Spleen (tissue), 11 donors: ENCODE measurements around the gene RPS27L. TPM values are rescaled to one million over a fixed set of nuclear protein-coding genes. Genes with fewer than 3 reads are reported as not detected.

Source experiments
- DNase-seq: peaks from one replicate; pipeline ENCODE4 v3.0.0-alpha.2; 2020
- H3K27ac ChIP-seq, 8 donors: fragments of 200-600 bp; sonication (generic) in 7 of 8; 1 replicate in 4 of 8; 2 replicates in 4 of 8; pipeline versions ENCODE4 v1.5.0 to v1.8.0; 2016 to 2021; ENCODE audit warnings: inconsistent platforms in 4 of 8, mild to moderate bottlenecking in 4 of 8, moderate library complexity in 1 of 8
- H3K27me3 ChIP-seq, 7 donors: fragments of 200-600 bp; sonication (generic) in 6 of 7; replicated peaks in 1 of 7; 1 replicate in 4 of 7; 2 replicates in 3 of 7; pipeline versions ENCODE4 v1.5.0 to v1.8.0; 2016 to 2021; ENCODE audit warnings: inconsistent platforms in 3 of 7, mild to moderate bottlenecking in 1 of 7
- H3K36me3 ChIP-seq, 6 donors: fragments of 200-600 bp; sonication (generic) in 5 of 6; 1 replicate in 4 of 6; 2 replicates in 2 of 6; pipeline versions ENCODE4 v1.5.0 to v1.8.0; 2016 to 2021; ENCODE audit warnings: inconsistent platforms in 2 of 6
- H3K4me1 ChIP-seq, 6 donors: fragments of 200-600 bp; sonication (generic) in 5 of 6; 1 replicate in 3 of 6; 2 replicates in 3 of 6; pipeline versions ENCODE4 v1.5.0 to v1.8.0; 2016 to 2021; ENCODE audit warnings: inconsistent platforms in 3 of 6
- H3K4me3 ChIP-seq, 8 donors: fragments of 200-600 bp; sonication (generic) in 7 of 8; 1 replicate in 4 of 8; 2 replicates in 4 of 8; pipeline versions ENCODE4 v1.5.0 to v1.8.0; 2016 to 2021; ENCODE audit warnings: inconsistent platforms in 4 of 8, mild to moderate bottlenecking in 4 of 8, moderate library complexity in 2 of 8
- H3K9me3 ChIP-seq, 8 donors: fragments of 200-600 bp; sonication (generic) in 7 of 8; 1 replicate in 4 of 8; 2 replicates in 4 of 8; pipeline versions ENCODE4 v1.5.0 to v1.8.0; 2016 to 2021; ENCODE audit warnings: inconsistent platforms in 4 of 8
- CTCF ChIP-seq, 11 experiments: fragments of 200-600 bp in 7 of 11; fragments of 450-650 bp in 4 of 11; sonication (generic) in 4 of 11; IDR thresholded peaks in 8 of 11; conservative IDR thresholded peaks in 3 of 11; 1 replicate in 7 of 11; 2 replicates in 4 of 11; pipeline versions ENCODE4 v1.4.0 to v1.8.0; 2016 to 2021; ENCODE audit warnings: antibody characterized with exemption in 11 of 11, inconsistent platforms in 4 of 11, mild to moderate bottlenecking in 1 of 11
- POLR2A ChIP-seq, 3 donors: fragments of 450-650 bp; IDR thresholded peaks; one replicate each; pipeline ENCODE4 v1.5.1; 2017; ENCODE audit warnings: antibody characterized with exemption in 3 of 3, mild to moderate bottlenecking in 1 of 3
- POLR2AphosphoS5 ChIP-seq, 3 donors: sonication (generic); formaldehyde crosslinking; IDR thresholded peaks; one replicate each; pipeline ENCODE4 v1.5.1; 2017; ENCODE audit warnings: antibody characterized with exemption in 3 of 3
- WGBS, 5 donors: extraction: QIAGEN DNeasy Blood & Tissue Kit in 3 of 5; methylation state at CpG; one replicate each; pipeline versions ENCODE4 v1.1.5 to v1.1.7; 2013 to 2018; 5-methylcytosine and 5-hydroxymethylcytosine counted together
- intact Hi-C: fragments of 100-400 bp; cut with DNase I; formaldehyde crosslinking; loops from one replicate; pipeline ENCODE4 v1.15.0; 2023; ENCODE audit warnings: low total_unique reads
- polyA plus RNA-seq, 3 donors: library from polyadenylated mRNA; stranded (reverse); fragments of 200-250 nt; gene quantifications; one replicate each; pipeline ENCODE4 v1.2.1, GENCODE V29; 2013
- total RNA-seq, 7 donors: library from RNA; depleted of rRNA in 3 of 7; stranded (reverse); fragments of >200 nt in 3 of 7; fragmentation: NEBNext Ultra II Directional in 4 of 7; extraction: Animal tissue kit (Norgen Biotek cat#: 25700) in 4 of 7; gene quantifications; one replicate each; pipeline versions ENCODE4 v1.1.0 to v1.2.1, GENCODE V29; 2016 to 2021
- donor health status: healthy with polysubstance abuse.
- donor health status: DM: no; HTN: no; CAD: no; lungs with moderate emphysema.
- donor health status: DM: no; HTN: no; CAD: no.
- donor health status: Bipolar disorder and iron deficiency.
- donor health status: healthy.
- donor health status: DM: no; HTN: no; CAD: no.
- donor health status: DM: yes; HTN: yes; CAD: no.

Gene RPS27L
- total and polyA plus RNA-seq, 10 donors = 42.1 to 139 (median 83.0) TPM

- no peak for DNase-seq
- H3K27me3 ChIP-seq = no peaks in the 10 kb centered on the region
- intact Hi-C loops = loop anchor here (10.0 kb wide), 1 partner anchor 85 kb away; the partner anchor contains the start of gene APH1B
- peak overlapping the region; percentile 57 to 85 (median 62) for H3K4me3 ChIP-seq
- H3K27ac ChIP-seq = peak overlapping the region; percentile 76 to 97 (median 92)
- 2 to 3% (median 3%) methylated on average over 10 of the region's 10 CpGs for WGBS, 5 donors
- no peaks in the 10 kb centered on the region for H3K9me3 ChIP-seq
- no peaks in the 10 kb centered on the region for H3K36me3 ChIP-seq
- TF ChIP-seq CTCF (IDR thresholded peaks at IDR 0.05 in 8 of 11, conservative IDR thresholded peaks at IDR 0.05 in 3 of 11) = no peak
- TF ChIP-seq POLR2A (IDR thresholded peaks at IDR 0.05) = no peak
- no peak for TF ChIP-seq POLR2AphosphoS5 (IDR thresholded peaks at IDR 0.05)
- H3K4me1 ChIP-seq = peaks cover 37 to 61% (median 55%) of the 10 kb centered on the region in 6 donors
Observed at GRCh38 chr15:63189941-63190768, 32.9 kb upstream of the RPS27L start.

GRCh38 chr15:63188926-63189871, 31.9 kb upstream of the RPS27L start, which contains the start of gene RAB8B:
Gene RAB8B, plus strand, starts transcription at chr15:63189606. Its CDS starts 19 bp downstream, at chr15:63189625.
- H3K36me3 ChIP-seq = no peaks in the 10 kb centered on the region
- peak; percentile 99 for DNase-seq
- WGBS, 5 donors = 0 to 1% (median 1%) methylated on average over 55 to 77 of the region's 77 CpGs
- intact Hi-C loops = loop anchor here (10.0 kb wide), 1 partner anchor 86 kb away; the partner anchor contains the start of gene APH1B
- H3K27ac ChIP-seq = peak within 1 kb of the TSS; percentile 76 to 97 (median 92)
- no peaks in the 10 kb centered on the region for H3K27me3 ChIP-seq
- no peaks in the 10 kb centered on the region for H3K9me3 ChIP-seq
- peak within 1 kb of the TSS; percentile 57 to 85 (median 62) for H3K4me3 ChIP-seq
- TF ChIP-seq POLR2A (IDR thresholded peaks at IDR 0.05) (peak in 1 of 3 donors; percentile 78), POLR2AphosphoS5 (IDR thresholded peaks at IDR 0.05) (peak; percentile 92 to 98 (median 96)), CTCF (IDR thresholded peaks at IDR 0.05 in 8 of 11, conservative IDR thresholded peaks at IDR 0.05 in 3 of 11) (peak in 4 of 11 experiments; percentile 5 to 49 (median 30))
- peaks cover 29 to 51% (median 45%) of the 10 kb centered on the region in 6 donors for H3K4me1 ChIP-seq

- Histone ChIP-seq H3K27ac (peak overlapping the region in 6 of 8 donors; percentile 87 to 97 (median 94)), H3K9me3 (no peaks in the 10 kb centered on the region), H3K36me3 (no peaks in the 10 kb centered on the region), H3K4me1 (peaks cover 20 to 43% (median 37%) of the 10 kb centered on the region in 6 donors), H3K27me3 (no peaks in the 10 kb centered on the region), H3K4me3 (peak overlapping the region; percentile 57 to 85 (median 62))
- intact Hi-C loops = loop anchor here (10.0 kb wide), 1 partner anchor 86 kb away; the partner anchor contains the start of gene APH1B
- no peak for DNase-seq
- 34 to 40% (median 39%) methylated on average over 10 of the region's 10 CpGs for WGBS, 5 donors
- no peak for TF ChIP-seq CTCF (IDR thresholded peaks at IDR 0.05 in 8 of 11, conservative IDR thresholded peaks at IDR 0.05 in 3 of 11)
- no peak for TF ChIP-seq POLR2A (IDR thresholded peaks at IDR 0.05)
- no peak for TF ChIP-seq POLR2AphosphoS5 (IDR thresholded peaks at IDR 0.05)
Observed at GRCh38 chr15:63188247-63188925, 31.1 kb upstream of the RPS27L start.
